SJSA1 (cell line): Measurements from ENCODE around the gene PXDN. TPM values are rescaled to one million over a fixed set of nuclear protein-coding genes. Genes with fewer than 3 reads are reported as not detected.

ENCODE experiments used
- DNase-seq, 2 experiments: peaks; one replicate each; pipeline ENCODE4 v3.0.0-alpha.2; 2015 to 2020; ENCODE audit warnings: low spot score in 2 of 2, low read depth in 1 of 2
- H3K27ac ChIP-seq: fragments of 250-450 bp; sonication (Bioruptor Pico); 2 replicates; pipeline ENCODE4 v1.5.1; 2020; ENCODE audit warnings: mild to moderate bottlenecking, moderate library complexity
- H3K27me3 ChIP-seq: fragments of 250-450 bp; sonication (Bioruptor Pico); replicated peaks from 2 replicates; pipeline ENCODE4 v1.5.1; 2020; ENCODE audit warnings: mild to moderate bottlenecking, moderate library complexity
- H3K36me3 ChIP-seq: fragments of 250-450 bp; sonication (Bioruptor Pico); 2 replicates; pipeline ENCODE4 v1.5.1; 2020; ENCODE audit warnings: mild to moderate bottlenecking
- H3K4me1 ChIP-seq: fragments of 250-450 bp; sonication (Bioruptor Pico); replicated peaks from 2 replicates; pipeline ENCODE4 v1.6.1; 2021; ENCODE audit warnings: mild to moderate bottlenecking
- H3K4me3 ChIP-seq: fragments of 250-450 bp; sonication (Bioruptor Pico); 2 replicates; pipeline ENCODE4 v1.5.1; 2020; ENCODE audit warnings: mild to moderate bottlenecking
- H3K9me3 ChIP-seq: fragments of 250-450 bp; sonication (Bioruptor Pico); replicated peaks from 2 replicates; pipeline ENCODE4 v1.5.1; 2020; ENCODE audit warnings: mild to moderate bottlenecking
- total RNA-seq: library from RNA; depleted of rRNA; stranded (reverse); fragments of >200 nt; shearing (Covaris generic); gene quantifications from 2 replicates; pipeline ENCODE4 v1.2.3, GENCODE V29; 2014

PXDN gene
- total RNA-seq, 1 experiment from 2014 or later = 310 TPM

DNA sequence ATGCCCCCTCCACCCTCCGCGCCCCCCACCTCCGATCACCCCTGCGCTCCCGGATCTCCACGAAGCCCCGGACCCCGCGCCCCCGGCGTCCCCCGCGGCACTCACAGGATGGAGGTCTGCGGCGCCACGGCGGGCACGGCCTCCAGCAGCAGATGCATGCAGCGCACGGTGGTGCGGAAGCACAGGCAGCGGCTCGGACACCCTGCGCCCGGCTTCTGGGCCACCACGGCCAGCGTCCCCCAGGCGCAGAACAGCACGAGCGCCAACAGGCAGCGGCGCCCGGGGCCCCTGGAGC is 217 bp downstream of the PXDN start:
- no peak for DNase-seq

DNA sequence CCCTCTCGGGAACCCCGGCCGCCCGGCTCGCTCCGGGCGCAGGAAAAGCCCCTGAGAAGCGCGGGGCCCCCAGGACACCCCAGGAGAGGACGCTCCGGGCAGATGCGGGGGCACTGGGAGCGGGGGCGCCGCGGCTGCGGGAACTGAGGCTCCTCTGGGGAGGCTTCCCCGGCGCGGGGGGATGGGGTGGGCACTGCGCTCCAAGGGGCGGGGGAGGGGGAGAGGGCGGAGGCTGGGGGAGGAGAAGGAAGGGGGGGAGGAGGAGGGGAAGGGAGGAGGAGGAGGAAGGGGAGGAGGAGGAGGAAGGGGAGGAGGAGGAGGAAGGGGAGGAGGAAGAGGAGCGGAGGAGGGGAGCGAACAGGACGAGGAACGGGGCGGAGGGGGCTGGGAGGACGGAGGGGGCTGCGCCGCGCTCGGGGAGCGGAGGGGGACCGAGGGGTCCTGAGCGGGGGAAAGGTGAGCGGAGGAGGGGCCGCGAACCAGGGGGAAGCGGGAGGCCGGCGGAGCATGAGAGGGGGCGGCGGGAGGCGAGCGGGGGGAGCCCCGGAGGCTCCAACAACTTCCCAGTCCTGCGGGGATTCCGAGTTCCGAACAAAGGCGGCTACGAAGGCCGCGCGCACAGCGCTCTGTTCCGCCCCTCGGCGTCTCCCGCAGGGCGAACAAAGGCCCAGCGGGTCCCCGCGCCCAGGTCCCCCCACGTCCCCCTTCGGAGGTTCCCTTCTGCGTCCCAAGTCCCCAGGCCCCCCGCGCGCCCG is 742 bp downstream of the PXDN start:
- Histone ChIP-seq H3K36me3 (peaks cover 21% of the 10 kb centered on the region), H3K27ac (peak overlapping the region; percentile 85), H3K27me3 (no peaks in the 10 kb centered on the region), H3K4me1 (peaks cover 62% of the 10 kb centered on the region), H3K4me3 (peak overlapping the region; percentile 95), H3K9me3 (no peaks in the 10 kb centered on the region)
- peak in 1 of 2 experiments; percentile 67 for DNase-seq

More for the DNA sequence above, 217 bp downstream of the PXDN start:
- no peaks in the 10 kb centered on the region; the same call in 1 of the 2 replicates for H3K27me3 ChIP-seq
- peaks cover 62% of the 10 kb centered on the region for H3K4me1 ChIP-seq
- H3K27ac ChIP-seq = peak overlapping the region; percentile 48
- peaks cover 21% of the 10 kb centered on the region for H3K36me3 ChIP-seq
- no peaks in the 10 kb centered on the region for H3K9me3 ChIP-seq
- peak overlapping the region; percentile 95 for H3K4me3 ChIP-seq

DNA sequence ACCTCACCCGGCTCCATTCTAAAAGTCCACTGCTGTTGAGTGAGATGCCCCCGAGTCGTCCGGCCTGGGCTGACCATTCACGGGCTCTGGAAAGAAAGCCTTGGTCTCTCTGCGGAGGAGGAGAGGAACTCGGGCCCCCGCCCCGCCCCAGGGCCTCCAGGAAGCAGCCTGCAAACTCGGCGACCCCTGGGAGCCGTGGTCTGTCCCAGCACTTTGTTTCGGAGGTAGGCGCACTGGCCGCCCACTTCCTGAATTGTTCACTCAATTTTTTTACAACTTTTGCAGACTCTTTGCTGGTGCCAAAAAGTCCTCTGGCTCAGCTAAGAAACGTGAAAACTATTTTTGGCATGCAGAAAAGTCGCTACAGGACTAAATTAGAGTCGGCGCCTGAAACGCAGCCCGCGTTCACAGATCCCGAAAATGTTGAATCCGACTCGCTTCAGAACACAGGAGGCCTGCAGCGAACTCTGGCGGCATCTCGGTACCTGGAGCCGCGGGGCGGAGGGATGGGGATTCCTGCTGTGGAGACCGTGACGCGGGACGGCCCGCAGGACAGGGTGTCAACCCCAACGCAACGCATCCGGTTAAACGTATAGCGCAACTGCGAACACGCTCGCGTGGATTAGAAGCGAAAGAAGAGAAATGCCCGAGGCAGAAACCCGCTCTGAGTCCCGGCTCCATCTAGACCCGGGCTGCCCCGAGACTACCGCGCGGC is 1.5 kb downstream of the PXDN start:
- Histone ChIP-seq H3K4me3 (peak overlapping the region; percentile 95), H3K27ac (peak overlapping the region; percentile 85), H3K36me3 (peaks cover 21% of the 10 kb centered on the region), H3K27me3 (no peaks in the 10 kb centered on the region), H3K9me3 (no peaks in the 10 kb centered on the region), H3K4me1 (peaks cover 63% of the 10 kb centered on the region)
- DNase-seq = peak; percentile 85 to 86

DNA sequence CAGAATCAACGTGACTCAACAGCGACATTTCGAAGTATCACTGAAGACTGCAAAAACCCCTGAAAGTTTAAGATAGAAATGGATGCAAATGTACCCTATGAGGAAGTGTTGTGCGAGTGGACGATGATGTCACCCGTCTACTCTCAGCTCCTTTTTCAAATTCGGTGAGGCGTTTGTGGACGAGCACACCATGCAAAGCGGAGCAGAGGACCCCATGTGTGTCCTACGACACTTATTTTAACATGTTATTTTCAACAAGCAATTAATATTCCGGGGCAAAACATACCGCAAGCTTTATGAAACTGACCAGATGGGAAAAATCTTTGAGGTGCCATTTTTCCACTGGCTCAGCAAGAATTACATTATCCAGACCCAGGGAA is 2.0 kb downstream of the PXDN start:
- peak overlapping the region; percentile 95 for H3K4me3 ChIP-seq
- H3K27me3 ChIP-seq = no peaks in the 10 kb centered on the region
- H3K27ac ChIP-seq = peak overlapping the region; percentile 85
- H3K9me3 ChIP-seq = no peaks in the 10 kb centered on the region
- DNase-seq = no peak
- H3K4me1 ChIP-seq = peaks cover 69% of the 10 kb centered on the region
- H3K36me3 ChIP-seq = peaks cover 21% of the 10 kb centered on the region

DNA sequence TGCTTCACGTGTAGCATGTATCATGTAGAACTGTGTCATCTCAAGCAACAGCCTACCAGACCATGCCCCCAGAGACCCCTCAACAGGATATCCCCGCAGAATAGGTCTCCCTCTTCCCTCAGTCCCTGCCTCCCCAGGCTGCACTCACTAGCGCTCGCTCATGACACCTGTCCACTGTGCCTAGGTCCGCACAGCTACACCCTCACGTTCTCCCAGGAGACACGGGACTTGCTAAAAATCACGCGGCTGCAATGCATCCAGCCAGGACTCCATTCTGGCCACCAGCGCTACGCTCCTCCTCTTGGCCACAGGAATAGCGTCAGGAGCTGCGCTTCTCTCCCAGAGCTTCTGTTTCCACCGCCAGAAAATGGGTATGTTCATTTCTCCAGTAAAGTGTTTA is 2.5 kb downstream of the PXDN start:
- DNase-seq = peak in 1 of 2 experiments; percentile 24
- Histone ChIP-seq H3K4me1 (peaks cover 73% of the 10 kb centered on the region), H3K36me3 (peaks cover 21% of the 10 kb centered on the region), H3K4me3 (peak overlapping the region; percentile 95; the same call in 1 of the 2 replicates), H3K27ac (peak overlapping the region; percentile 88), H3K9me3 (no peaks in the 10 kb centered on the region), H3K27me3 (no peaks in the 10 kb centered on the region)

DNA sequence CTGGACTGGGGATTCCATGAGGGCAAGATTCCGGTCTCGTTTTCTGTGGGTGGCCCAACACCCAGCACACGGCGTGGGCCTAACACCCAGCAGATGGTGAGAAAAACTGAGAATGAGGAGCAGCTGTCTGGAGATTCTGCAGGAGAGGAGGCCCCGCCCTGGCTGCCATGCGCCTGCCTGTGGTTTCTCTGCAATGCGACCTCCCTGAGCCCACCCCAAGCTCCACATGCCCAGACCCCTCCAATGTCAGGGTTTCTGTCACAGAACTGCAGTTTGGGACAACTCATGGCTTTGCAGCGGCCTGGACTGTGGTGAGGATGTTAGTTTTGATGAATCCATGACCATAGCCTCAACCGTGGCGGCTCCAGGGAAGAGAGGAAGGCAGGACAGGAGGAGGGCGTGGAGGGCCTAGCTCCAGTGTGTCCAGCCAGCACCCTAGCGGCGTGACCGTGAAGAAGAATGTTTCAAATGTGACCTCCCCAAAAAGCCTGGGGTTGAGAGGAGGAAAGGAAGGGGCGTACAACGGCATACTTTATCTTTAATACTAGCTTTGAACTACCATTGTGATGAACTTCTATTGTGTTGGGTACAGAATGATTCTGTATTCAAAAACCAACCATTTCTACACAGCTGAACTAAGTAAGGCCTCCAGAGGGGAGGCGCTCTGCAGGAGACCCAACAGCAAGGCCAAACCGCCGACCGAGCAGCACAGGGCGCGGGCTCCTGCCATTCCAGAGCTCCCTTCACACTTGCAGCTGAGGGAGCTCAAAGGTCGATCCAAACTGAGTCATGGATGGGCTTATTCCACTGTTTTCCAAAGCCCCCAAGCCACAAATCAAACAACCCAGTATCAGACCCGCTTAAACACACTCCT is 3.4 kb downstream of the PXDN start:
- Histone ChIP-seq H3K36me3 (peaks cover 21% of the 10 kb centered on the region), H3K4me1 (peaks cover 82% of the 10 kb centered on the region), H3K9me3 (no peaks in the 10 kb centered on the region), H3K27ac (peak overlapping the region; percentile 88), H3K4me3 (peak overlapping the region; percentile 5; the same call in 1 of the 2 replicates), H3K27me3 (no peaks in the 10 kb centered on the region)
- peak; percentile 89 to 90 for DNase-seq

DNA sequence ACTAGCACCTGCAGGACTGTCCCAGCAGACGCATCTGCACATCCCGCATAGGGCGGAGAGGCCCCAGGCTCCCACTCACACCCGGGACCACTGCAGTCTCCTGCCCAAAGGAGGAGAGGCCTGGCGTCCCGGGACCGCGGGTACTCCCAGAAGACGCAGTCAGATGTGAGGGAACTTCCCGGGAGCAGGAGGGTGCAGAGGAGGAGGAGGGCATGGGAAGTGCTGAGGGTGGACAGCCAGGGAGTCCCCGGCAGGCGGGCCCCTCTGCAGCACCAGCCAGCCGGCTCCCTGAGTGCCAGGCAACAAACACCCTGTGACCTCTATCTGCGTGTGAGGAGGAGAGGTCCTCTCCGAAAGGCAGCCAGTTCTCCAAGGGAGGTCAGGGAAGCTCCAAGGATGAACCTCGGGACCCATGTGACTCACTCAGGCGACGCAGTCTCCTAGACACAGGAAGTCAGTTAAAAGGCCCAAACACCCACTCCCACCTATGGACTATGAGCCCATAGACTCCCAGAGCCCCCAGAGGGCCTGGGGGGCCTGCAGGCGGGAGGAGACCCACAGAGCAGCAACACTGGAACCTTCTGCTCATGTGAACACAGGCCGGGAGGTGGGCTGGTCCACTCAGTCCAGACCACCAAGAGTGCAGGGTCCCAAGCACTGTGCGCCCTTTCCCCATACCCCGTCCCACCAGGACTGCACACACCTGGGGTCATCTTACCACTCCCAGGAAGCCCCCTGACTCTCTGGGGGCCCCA is 4.2 kb downstream of the PXDN start:
- peaks cover 3% of the 10 kb centered on the region; the same call in 1 of the 2 replicates for H3K9me3 ChIP-seq
- peaks cover 27% of the 10 kb centered on the region for H3K36me3 ChIP-seq
- DNase-seq = peak; percentile 83 to 86
- H3K4me3 ChIP-seq = peak overlapping the region; percentile 5; the same call in 1 of the 2 replicates
- peak overlapping the region; percentile 88 for H3K27ac ChIP-seq
- no peaks in the 10 kb centered on the region for H3K27me3 ChIP-seq
- H3K4me1 ChIP-seq = peaks cover 86% of the 10 kb centered on the region

DNA sequence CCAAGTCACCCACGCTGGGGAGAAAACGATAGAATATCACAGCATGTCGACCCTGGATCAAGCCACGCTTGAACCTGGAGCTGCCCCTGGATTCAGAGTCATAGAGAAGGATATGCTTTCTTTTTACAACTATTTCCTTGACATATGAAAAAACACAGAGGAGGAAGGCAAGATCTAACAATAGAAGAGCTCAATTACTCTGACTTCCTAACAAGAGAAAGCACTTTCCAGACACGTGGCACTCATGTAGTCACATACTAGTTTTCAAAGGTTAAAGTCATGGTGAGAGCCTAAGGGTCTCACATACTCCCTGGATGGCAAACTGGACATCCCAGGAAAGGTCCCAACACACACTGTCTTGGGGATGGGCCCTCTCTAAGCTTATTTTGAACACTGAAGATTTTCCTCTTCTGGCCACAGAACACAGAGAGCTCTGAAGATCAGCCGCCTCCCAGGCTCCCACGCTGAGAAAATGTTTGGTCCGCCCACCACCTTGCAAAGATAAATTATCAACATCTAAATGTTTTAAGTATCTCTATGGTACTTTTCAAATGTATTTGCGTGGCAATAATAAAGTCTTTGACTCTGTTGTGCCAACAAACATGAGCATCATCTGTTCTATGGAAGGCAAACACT is 4.9 kb downstream of the PXDN start:
- H3K4me1 ChIP-seq = peaks cover 81% of the 10 kb centered on the region
- DNase-seq = peak in 1 of 2 experiments; percentile 15
- H3K4me3 ChIP-seq = no peak overlapping the region
- H3K9me3 ChIP-seq = peaks cover 3% of the 10 kb centered on the region; the same call in 1 of the 2 replicates
- H3K27ac ChIP-seq = peak overlapping the region; percentile 88
- H3K27me3 ChIP-seq = no peaks in the 10 kb centered on the region
- peaks cover 34% of the 10 kb centered on the region for H3K36me3 ChIP-seq

DNA sequence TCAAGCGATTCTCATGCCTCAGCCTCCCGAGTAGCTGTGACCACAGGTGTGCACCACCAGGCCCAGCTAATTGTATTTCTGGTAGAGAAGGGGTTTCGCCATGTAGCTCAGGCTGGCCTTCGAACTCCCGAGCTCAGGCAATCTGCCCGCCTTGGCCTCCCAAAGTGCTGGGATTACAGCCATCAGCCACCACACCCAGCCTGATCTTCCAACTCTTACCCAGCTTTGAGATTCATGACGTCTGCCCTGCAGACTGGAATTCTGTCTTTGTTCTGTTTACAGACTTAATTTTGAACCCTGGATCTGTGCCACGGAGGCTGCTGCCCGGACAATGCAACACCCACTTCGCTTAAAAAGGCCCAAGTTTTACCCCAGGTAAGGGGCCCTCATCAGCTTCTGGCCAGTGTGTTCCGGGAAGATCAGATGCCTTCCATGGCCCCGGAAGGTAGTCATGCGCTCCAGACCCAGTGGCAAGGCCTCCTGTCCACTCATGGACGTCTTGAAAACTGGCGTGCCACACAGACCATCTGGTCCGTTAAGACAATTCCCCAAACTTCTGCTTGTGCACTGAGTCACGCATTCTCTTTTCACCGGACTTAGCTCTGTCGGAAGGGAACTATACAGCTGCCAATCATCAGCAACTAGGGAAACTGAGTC is 5.5 kb downstream of the PXDN start:
- Histone ChIP-seq H3K4me1 (peaks cover 79% of the 10 kb centered on the region), H3K27me3 (no peaks in the 10 kb centered on the region), H3K9me3 (peaks cover 3% of the 10 kb centered on the region; the same call in 1 of the 2 replicates), H3K4me3 (no peak overlapping the region), H3K36me3 (peaks cover 36% of the 10 kb centered on the region), H3K27ac (peak overlapping the region; percentile 88)
- DNase-seq = peak; percentile 54 to 71

DNA sequence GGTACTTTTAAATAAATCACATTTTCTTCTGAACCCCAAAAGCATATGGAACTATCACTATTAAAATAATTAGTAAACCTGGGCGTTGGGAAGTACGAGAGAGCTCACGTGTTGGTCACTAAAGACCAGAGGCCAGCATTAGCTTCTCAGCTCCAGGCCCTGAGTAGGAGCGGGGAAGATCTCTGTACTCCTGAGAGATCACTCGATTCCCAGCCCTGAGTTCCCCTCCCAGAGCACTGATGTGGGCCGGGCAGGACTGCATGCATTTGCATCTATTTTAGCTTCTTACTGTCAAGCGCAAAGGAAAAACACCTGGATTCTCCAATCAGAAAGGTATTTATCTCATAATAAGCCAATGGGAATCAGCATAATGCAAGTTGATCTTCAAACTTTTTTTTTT is 6.2 kb downstream of the PXDN start:
- peaks cover 79% of the 10 kb centered on the region for H3K4me1 ChIP-seq
- peaks cover 3% of the 10 kb centered on the region; the same call in 1 of the 2 replicates for H3K9me3 ChIP-seq
- H3K27me3 ChIP-seq = no peaks in the 10 kb centered on the region
- H3K27ac ChIP-seq = peak overlapping the region; percentile 88
- no peak for DNase-seq
- H3K4me3 ChIP-seq = no peak overlapping the region
- peaks cover 37% of the 10 kb centered on the region for H3K36me3 ChIP-seq

DNA sequence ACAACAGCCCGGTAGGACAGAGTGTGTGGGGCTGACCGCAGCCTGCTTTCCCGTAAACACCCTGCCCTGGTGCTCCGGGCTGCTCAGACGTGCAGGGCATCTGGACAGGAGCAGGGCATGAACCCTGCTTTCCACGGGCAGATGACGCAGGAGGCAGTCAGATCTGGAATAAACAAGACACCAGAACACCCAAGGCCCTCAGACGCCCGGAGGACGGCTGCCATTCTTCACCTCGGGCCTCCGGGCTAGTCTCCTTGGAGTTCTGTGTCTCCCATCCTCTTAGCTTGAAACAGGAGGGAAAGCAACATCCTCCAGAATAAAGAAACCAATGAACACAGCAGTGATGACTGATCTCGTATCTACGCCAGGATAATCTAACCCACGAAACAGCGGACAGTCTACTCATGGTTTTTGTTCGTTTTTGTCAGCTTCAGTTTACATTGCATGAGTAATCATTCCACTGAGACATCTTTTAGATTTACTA is 7.3 kb downstream of the PXDN start:
- Histone ChIP-seq H3K36me3 (peaks cover 33% of the 10 kb centered on the region), H3K27ac (peak overlapping the region; percentile 88), H3K9me3 (peaks cover 3% of the 10 kb centered on the region; the same call in 1 of the 2 replicates), H3K4me3 (no peak overlapping the region), H3K4me1 (peaks cover 82% of the 10 kb centered on the region), H3K27me3 (no peaks in the 10 kb centered on the region)
- DNase-seq = peak; percentile 91 to 95

DNA sequence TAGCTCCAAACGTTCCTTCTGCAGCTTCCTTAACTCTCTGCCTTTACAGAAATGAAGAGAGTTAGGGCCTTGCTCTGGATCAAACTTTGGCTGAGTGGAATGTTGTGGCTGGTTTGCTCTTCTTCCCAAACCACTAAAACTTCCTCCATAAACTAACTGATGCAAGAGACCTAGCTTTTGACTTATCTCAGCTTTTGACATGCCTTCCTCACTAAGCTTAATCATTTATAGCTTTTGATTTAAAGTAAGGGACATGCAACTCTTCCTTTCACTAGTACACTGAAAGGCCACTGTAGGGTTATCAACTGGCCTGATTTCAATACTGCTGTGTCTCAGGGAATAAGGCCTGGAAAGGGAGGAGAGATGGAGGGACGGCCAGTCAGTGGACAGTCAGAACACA is 8.3 kb downstream of the PXDN start:
- H3K27ac ChIP-seq = peak overlapping the region; percentile 88
- H3K4me1 ChIP-seq = peaks cover 82% of the 10 kb centered on the region
- peak in 1 of 2 experiments; percentile 6 for DNase-seq
- no peak overlapping the region for H3K4me3 ChIP-seq
- H3K36me3 ChIP-seq = peaks cover 34% of the 10 kb centered on the region
- no peaks in the 10 kb centered on the region for H3K27me3 ChIP-seq
- peaks cover 3% of the 10 kb centered on the region; the same call in 1 of the 2 replicates for H3K9me3 ChIP-seq
